NCI-H748 (cell line): ENCODE results near the gene ASPM.
"Not testable (repeated sequence)": the region's sequence is repeated elsewhere in the genome, so short reads cannot be mapped to it uniquely, and the experiment has no call there.

Experiments
- DNase-seq: peaks from one replicate; lab custom pipeline; 2025; ENCODE audit not compliant: unreplicated experiment; lab: John Stamatoyannopoulos, UW

ASPM gene

GRCh38 chr1:197081117-197081753, 65.2 kb downstream of the ASPM start:
- DNase-seq, result no peak

DNA sequence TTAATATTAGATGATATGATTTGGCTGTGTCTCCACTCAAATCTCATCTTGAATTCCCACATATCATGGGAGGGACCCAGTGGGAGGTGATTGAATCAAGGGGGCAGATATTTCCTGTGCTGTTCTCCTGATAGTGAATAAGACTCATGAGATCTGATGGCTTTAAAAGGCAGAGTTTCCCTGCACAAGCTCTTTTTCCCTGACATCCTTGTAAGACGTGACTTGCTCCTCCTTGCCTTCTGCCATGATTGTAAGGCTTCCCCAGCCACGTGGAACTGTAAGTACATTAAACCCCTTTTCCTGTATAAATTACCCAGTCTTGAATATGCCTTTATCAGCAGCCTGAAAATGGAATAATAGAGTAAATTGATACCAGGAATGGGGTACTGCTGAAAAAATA, 66.1 kb downstream of the ASPM start:
- no peak for DNase-seq

DNA sequence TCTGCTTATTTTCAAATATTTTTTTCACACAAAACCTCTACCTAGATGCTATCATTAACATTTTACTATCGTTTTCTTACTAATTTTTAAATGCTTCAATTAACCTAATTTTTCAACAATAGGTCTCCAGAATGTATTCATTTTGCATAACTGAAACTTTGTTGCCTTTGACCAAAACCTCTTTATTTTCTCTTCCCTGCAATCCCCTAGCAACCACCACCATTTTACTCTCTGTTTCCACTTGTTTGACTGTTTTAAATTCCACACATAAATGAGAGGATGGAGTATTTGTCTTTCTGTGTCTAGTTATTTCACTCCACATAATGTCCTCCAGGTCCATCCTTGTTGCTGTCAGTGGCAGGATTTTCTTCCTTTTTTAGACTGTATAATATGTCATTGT, 69.9 kb downstream of the ASPM start:
- DNase-seq, result no peak

DNA sequence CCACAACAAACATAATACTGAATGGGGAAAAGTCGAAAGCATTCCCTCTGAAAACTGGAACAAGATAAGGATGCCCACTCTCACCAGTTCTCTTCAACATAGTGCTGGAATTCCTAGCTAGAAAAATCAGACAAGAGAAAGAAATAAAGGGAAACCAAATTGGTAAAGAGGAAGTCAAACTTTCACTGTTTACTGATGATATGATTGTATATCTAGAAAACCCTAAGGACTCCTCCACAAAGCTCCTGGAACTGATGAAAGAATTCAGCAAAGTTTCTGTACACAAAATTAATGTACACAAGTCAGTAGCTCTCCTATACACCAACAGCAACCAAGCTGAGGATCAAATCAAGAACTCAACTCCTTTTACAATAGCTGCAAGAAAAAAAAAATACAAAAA, 72.5 kb downstream of the ASPM start:
- no peak for DNase-seq

DNA sequence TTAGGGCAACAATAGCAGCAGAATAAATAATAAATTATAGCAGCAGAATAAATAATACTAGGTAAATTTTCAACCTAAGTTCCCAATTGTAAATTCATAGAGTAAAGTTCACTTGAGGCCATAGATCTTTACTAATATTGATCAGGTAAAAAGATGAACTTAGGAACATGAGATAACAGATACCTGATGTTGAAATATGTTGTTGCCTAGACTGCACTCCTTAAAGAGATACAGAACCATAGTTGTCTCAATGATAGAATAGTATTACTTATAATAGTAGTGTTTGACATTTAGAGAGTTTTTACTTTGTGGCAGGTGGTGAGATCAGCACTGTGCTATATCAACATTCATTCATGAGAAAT, 79.0 kb downstream of the ASPM start:
- no peak for DNase-seq

- DNase-seq, result peak; percentile 18
These were observed 79.6 kb downstream of the ASPM start, which contains the start of gene F13B for GRCh38 chr1:197066719-197067456. Gene F13B, minus strand, starts transcription at chr1:197067260. Its CDS starts 37 bp downstream, at chr1:197067223.

GRCh38 chr1:197066277-197066676, 80.2 kb downstream of the ASPM start:
- no peak for DNase-seq

- DNase-seq, result no peak
These were observed 80.9 kb downstream of the ASPM start for GRCh38 chr1:197065559-197065958.

- no peak for DNase-seq
These were observed 83.3 kb downstream of the ASPM start for GRCh38 chr1:197063212-197063611.

GRCh38 chr1:197062692-197063091, 83.8 kb downstream of the ASPM start:
- DNase-seq, result no peak

DNA sequence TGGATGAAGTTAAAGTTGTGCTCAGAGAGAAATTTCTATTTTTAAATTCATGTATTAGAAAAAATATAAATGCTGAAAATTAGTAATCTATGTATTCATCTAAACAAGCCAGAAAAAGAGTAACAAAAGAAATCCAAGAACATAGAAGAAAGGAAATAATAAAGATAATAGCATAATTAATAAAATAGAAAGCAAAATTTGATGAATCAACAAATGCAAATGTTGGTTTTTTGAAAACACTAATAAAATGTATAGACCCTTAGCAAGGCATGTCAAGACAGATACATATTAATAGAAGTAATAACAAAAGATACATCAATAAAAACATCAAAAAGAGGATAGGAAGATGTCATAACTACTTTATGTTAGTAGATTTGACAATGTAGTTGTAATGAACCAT, 97.4 kb downstream of the ASPM start:
- no peak for DNase-seq

DNA sequence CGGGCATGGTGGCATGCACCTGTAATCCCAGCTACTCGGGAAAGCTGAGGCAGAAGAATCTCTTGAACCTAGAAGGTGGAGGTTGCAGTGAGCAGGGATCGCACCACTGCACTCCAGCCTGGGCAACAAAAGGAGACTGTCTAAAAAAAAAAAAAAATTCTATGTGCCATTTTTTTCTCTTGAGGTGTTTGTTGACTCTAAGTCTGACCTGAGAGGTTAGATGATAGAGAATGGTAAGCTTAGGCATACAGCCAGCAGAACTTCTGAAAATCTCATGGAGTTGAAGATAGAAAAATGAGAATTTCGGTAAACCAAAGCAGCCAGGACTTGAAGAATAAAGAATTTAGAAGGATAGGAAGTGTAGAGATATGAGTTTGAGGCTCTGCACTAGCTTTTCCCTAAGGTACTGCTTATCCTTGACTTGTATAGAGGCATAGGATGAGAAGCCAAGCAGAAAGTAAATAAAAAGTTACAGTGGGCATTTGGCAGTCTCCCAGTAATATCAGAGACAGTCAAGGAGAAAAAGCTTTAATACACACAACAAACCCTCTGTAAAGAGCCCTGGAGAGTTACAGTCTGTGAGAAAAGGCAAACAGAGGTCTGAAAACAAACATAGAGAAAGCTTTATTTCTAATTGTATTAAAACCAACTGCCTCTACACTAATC, 103.7 kb downstream of the ASPM start:
- peak; percentile 67 for DNase-seq

GRCh38 chr1:197041486-197042353, 104.7 kb downstream of the ASPM start:
- DNase-seq, result no peak

DNA sequence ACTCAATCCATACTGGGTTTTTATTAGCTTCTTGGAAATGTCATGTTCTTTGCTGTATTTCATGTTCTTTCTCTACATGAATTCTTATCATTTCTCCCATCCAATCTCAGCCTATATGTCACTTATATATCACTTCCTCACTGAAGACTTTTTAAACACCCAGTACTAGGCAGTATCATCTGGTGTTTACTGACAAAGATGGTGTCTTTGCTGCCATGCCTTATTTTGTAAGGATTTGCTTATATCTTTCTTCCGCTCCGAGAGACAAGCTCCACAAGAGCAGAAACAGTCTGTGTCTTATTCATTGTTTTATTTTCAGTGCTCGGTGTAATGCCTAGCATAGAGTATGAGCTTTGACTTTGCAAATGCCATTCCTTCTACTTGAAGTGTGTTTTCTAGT, 109.6 kb downstream of the ASPM start:
- no peak for DNase-seq

DNA sequence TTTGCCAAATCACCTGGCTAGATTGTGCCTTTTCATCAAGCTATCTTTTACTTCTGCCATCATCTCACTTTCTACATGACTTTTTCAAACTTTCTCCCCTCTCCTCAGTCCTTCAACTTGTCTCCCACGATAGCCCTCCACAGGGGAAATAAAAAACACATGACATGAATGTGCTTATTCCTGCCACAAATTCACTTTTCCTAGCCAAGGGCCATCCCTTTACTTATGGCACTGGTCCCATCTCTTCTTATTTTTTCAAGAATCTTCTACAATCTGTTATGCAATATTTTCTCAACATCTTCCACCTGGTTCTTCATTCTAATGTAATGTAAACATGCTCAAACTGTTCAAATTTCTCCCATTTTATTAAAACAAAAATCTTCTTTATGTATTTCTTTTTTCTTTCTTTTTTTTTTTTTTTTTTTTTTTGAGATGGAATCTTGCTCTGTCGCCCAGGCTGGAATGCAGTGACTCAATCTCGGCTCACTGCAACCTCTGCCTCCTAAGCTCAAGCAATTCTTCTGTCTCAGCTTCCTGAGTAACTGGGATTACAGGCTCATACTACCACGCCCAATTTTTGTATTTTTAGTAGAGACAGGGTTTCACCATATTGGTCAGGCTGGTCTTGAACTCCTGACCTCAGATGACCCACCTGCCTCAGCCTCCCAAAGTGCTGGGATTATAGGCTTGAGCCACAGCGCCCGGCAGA, 111.7 kb downstream of the ASPM start:
- DNase-seq, result not testable (repeated sequence)
